Glomerular endothelial cell (primary cell): Measurements from ENCODE around the gene UXS1. TPM values are rescaled to one million over a fixed set of nuclear protein-coding genes. Genes with fewer than 3 reads are reported as not detected.

Source experiments
- DNase-seq: peaks from one replicate; pipeline ENCODE4 v3.0.0-alpha.2; 2011; ENCODE audit warnings: low read depth, low spot score; ENCODE audit errors: extremely low read depth
- total RNA-seq: library from RNA; depleted of rRNA; stranded (reverse); fragments of >200 nt; gene quantifications from 2 replicates; pipeline ENCODE4 v1.2.3, GENCODE V29; 2015

The UXS1 gene
- total RNA-seq, 1 donor from 2014 or later = 133 TPM

- DNase-seq = no peak
These were observed 80.6 kb downstream of the UXS1 start for GRCh38 chr2:106113361-106113966.

DNA sequence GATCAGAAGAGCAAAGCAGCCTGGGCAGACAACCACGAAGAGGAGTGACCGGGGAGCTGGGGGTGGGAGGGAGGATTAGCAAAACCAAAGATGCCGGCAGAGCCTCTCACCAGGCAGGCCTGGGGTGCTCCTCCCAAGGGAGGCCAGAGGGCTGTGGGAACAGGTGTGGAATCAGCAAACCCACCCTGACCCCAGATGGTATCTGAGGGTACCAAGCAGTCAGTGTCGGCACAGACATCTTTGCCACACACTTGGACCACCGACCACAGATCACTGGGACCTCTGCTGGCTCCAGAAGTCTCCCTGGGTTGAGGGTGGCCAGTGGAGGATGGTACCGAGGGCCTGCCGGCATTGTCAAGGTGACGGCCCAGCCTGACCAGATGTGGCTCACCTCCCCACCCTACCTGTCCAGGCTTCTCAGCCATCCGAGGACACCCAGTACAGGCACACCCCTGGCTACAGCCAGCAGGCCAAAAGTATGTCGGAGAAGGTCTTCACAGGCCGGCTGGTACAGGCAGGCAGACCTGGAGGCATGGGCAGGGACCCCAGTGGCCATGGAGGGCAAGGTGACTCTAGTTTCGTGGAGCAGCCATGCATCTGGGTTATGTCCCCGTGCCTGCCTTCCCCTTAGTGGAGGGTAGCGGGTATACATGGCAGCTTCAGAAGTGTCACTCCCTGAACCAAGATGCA lies 82.1 kb downstream of the UXS1 start:
- no peak for DNase-seq

DNA sequence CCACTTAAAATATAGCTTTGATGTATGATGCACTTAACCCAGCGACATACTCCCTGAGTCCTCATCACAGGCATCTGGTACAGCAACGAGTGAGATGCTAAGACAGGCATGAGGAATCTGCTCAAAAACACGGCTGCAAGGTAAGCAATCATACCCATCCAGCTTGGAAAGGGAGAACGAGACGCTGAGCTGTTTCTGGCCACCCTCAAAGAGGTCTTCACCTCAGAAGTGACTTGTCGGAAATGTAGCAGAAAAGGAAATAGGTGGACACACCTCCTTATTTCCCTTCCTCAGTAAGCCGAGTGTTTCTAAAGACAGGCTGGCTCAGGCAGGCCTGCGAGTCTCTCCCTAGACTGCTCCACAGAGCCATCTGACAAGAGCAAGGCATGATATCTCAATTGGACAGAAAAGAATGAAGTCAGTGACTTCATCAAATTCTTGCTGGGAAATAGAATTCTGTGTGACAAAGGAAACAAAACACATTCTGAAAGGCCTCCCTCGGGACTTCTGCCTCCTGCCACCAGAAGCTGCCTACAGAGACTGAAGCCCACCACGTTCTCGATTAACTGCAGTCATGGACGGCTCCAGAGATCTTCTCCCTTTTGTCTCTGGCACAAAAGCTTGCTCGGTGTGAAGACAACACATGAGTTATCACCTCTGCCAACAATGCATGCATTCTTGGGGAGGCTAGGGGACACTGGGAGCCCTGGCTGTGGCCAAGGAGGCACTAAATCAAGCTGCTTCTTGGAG lies 84.3 kb downstream of the UXS1 start:
- no peak for DNase-seq

DNA sequence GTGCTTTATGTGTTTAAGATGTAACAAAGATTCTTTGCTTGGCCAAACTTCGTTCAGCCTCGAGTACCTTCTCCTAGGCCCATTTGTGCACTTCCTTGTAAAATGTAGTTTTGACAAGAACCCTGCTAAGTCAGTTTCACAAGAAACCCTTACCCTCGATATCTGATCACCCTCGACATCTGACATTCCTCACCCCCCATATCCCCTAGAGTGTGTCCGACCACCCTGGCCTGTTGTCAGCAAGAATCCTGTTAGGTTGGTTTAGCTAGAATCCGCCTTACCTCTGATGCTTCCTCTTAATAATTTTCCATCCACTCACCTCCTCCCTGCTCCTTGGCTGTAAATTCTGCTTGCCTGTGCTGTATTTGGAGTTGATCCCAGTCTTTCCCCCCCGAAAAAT lies 85.3 kb downstream of the UXS1 start:
- no peak for DNase-seq

DNA sequence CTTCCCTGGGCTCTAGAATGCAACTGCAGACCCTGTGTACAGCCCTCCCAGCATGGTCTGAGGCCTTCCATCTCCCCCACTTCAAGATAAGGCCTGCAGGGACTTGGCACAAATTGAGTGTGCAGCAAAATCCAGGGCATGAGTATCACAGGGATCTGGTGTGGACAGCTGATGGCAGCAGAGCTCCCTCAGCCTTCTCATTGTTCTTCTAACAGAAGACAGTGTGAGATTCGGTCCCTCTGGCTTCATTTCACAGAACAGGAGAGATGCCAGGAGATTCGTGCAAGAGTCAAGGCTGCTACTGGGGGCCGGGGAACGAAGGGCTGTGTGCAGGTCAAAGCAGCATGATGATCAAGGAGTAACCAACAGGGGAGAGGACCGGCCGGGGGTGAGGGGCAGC lies 85.8 kb downstream of the UXS1 start:
- DNase-seq = no peak

- DNase-seq = no peak
These were observed 86.5 kb downstream of the UXS1 start for GRCh38 chr2:106107509-106108131.

DNA sequence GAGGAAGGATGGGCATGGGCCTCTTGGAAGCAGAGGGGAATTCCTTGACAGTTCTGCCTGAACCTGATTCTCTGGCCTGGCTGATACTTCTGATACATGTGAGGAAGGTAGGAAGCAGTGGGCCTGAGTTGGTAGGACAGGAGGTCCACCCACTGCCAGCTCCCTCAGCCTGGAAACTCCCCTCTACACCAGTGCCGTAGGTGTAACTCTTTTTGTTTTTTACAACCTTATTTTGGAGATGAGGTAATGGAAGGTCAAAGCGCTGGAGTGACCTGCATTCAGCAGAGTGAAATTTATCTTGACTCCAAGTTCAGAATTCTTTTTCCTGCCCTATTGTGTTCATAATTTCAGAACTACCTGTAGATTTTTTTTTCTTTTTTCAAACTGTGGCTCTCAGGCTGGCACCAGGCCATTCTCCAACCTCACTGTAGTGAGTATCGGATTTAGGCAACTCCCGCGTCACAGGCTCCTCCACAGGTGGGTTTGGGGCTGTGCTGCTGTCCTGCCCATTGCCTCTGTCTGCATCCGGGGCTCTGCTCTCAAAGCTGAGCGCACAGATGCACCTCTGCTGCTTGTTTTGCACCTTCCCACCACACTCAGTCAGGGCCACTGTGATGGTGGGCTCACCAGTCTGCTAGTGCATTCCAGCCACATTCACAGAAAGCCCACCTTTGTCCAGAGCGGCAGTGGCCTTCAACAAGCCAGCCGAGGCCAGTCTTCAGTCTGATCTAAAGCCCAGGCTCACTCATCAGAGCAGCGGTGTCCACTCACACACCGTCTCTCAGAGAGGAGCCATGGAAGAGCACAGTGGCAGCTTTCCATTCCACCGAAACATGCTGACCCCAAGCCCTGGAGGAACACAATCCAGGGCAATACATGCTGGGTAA lies 87.2 kb downstream of the UXS1 start:
- DNase-seq = no peak

DNA sequence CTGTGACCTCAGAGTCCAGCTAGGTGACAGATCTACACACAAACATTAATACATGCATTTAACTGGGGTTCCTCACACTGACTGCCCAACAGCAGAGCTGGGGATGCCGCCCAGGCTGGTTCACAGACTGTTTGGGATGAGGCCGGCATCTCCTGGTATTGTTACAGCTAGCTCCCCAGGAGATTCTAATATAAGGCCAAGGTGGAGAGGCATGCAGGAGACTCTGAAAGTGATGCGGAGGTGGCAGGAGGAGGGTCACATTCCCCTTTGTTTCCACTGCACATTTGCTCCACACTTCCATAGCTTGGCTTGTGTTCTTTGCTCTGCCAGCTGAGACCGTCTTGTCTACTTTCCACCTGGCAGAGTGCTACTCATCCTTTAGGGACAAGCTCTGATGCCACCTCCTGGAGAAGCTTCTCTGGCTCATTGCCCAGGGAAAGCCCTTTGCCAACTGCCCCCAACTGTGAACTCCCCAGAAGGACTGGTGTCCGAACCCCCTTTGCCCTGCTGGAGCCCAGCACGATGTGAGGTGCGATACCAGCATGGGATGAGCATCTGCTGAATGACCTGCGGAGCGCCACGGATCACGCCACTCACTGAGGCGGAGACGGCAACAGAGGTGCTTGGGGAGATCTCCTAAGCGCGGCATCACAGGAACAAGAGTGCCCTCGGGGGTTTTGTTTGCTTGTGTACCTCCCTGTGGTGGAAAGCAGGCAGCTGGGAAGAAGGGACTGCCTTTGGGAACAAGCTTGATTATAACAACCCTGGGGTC lies 88.8 kb downstream of the UXS1 start:
- DNase-seq = no peak

DNA sequence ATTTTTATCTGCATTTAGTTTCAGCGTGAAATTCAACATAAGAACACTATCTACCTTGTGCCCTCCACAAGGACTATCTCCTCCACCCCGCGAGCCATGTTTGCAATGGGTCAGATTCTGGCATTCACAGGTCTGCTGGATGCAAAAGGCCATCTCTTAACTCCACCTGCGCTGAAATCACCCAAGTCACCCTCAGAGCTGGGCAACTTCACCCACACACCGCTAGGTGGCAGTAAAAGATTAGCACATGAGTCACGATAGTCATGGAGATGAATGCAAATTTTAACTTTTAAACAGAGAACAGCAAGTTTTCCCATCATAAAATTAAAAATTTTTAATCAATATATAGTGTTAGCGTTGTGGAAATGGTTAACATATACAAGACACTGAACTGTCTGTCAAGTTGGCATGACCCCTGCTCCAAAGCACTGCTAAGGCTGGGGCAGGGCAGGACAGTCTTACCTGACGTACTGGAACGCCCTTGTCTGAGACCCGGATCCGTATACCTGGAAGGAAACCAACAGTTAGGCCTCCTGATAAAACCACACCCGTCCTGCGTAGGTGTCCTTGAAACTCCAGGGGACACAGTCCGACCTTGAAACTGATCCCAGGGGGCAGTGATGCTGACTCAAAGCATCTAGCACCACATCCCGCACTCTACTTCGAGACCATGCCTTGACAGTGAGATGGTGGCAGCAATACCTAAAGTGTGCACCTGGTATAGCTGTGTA lies 89.6 kb downstream of the UXS1 start:
- DNase-seq = peak; percentile 37

DNA sequence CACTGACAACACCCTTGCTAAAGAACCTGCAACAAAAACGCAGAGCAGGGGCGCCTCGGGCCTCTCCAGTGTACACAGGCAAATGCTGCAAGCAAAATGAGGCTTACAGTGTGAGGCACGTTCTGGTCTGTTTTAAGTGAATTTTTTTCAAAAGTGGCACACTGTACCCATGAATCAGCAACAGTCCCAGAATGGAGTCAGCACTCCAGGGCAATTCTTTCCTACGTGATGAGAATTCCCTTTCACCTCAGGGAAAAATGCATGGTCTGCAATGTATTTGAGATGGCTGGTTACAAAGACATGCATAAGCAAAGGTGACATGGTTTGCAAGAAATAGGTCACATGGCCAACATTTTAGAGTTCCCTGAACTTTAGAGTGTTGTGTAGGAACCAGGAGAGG lies 94.4 kb downstream of the UXS1 start:
- DNase-seq = no peak

DNA sequence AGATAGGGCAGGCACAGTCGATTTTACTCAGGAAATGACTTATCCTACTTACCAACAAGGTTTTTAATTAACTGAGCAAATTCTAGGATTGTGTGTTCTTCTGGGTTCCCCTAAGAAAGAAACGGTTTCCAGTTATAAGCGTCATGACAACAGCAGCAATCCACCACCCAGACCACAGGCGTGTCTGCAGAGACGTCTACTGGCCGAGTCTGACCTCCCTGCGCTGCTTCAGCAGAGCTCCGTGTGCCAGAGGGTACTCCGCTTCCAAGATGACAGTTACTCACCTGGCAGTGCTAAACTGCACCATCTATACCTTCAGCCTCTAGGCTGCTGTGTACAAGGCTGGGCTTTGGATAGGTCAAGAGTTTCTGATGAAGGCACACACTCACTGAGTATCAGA lies 95.4 kb downstream of the UXS1 start:
- DNase-seq = no peak

- DNase-seq = no peak
These were observed 96.0 kb downstream of the UXS1 start for GRCh38 chr2:106098081-106098480.

DNA sequence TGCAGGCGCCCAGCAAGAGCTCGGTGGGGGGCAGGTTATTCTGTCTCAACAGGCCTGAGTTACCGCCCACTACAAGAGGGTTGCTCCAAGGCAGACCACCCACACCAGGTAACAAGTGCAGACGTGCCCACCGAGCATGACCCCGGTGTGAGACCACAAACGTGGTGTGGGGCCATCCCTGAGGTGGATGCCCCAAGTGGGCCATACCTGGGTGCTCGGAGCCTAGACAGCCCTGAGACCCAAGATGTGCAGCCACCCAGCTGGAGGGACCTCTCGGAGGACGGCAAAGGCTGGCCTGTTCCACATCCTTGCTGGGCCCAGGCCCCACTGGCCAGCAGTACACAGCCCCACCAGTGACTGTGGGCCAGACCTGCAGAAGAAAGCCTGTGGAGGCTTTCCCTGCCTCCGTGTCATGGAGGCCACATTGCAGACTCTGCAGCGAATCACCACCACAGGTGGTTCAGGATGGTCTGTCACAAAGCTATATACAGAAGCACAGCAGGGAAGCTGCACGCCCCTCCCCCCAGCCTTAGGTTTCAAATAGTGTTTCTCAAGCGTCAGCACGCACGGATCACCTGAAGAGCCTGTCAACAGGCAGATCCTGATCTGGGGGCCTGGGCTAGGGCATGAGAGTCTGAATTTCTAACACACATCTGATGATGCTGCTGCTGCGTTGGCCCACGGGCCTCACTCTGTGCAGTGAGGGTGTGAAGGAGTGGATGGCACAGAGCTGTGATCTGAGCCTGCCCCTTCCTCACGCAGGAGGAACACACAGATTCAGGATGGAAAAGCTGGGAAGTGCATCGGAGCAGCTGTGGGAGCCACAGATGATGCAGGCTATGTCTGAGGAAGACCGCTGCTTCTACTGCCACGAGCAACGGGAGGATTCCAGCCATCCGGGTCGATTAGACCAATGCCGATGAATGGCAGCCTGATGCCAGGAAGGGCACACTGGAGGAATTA lies 96.8 kb downstream of the UXS1 start:
- DNase-seq = no peak

DNA sequence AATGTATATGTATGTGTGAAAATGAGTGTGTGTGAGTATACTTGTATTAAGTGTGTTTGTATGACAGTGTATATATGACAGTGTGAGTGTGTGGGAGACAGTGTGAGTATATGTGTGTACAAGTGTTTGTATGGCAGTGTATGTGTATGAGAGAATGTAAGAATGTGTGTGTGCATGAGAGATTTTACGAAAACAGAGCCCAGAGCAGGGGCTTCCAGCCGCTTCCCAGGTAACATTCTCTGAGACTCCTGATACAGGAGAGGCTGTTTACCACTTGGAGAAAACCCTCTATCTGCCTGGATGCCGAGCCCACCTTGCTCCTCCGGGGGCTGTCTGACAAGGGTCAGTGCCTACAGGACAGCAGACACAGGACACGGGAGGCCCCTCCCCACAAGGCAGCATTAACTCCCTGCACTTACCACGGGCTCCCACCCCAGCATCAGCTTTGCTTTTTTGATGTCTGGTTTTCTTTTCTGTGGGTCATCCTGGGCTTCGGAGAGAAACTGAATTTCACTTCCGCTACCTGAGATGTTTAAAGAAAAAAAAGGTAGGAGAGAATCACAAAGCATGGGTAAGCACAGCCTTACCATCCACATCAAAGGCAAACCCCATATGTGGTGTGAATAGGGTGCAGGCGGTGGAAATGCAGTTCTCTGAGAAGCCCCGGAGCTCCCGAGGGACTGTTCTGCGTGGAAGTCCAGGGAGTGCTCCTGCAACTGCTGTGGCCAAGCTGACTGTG lies 97.6 kb downstream of the UXS1 start:
- no peak for DNase-seq

DNA sequence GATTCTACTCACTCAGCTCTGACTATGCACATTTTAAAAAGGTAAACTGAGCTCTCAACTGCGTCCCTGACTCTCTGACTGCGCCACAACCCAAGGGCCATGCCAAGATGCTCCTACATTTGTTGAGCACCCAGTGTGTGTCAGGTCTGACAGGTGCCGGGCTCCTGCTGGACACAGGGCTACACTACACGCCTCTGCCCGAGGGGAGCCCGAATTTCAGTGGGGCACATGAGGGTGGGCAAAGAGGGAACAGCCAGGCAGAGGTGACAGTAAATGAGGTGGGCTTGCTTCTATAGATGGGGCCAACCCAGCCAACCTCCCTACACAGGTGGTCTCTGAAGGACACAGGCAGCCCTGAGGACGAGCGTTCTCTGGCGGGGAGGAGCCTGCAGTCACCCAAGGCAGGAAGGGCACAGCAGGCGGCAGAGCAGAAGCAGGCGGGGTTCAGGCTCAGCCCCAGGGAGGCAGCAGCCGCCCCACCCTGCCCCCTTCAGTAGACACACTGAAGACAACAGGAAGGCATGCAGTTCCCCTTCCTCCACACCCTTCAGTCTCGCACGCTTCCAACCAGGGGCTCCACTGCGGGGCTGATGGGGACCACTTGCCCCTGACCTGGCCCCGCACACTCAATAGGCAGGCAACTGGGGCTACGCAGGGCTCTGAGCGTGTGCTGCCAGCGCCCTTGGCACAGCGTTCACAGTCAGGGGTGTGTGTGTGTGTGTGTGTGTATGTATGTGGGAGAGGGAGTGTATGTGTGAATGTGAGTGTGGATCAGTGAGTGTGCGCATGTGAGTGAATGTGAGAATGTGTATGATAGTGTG lies 98.4 kb downstream of the UXS1 start:
- DNase-seq = no peak

DNA sequence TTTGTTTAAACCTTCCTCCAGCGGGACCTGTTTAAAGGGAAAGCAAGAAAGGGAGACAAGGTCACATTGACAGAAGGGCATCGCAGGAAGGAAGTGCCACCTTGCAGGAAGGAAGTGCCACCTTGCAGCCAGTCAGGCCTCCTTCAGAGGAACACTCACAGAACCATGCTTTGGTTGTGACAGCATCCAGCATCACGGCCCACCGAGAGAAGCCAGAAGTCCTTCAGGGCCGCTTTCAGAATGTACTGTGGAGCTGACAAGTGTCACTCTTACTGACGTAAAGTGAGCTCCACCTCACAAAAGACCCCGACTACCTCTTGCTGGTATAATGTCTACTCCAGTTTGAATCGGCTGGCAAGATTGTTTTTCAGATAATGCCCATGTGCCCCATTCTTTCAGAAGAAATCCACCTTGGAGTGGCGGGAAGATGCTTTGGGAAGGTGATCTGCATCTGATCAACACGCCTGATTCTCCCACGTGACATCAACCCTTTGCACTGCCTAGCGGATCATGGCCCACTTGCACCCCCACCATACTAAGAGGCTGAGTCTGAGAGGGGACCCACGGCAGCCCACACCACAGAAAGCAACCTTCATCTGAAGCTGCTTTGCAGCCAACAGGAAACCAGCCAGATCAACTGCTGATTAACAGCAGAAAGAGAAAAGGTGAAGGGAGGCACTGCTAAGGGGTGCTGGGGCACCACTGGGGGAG lies 99.8 kb downstream of the UXS1 start:
- no peak for DNase-seq
